Skin of body (tissue), 2 donors: ENCODE results near the gene FBN3. TPM values are rescaled to one million over a fixed set of nuclear protein-coding genes. Genes with fewer than 3 reads are reported as not detected.
"Not testable (repeated sequence)": the region's sequence is repeated elsewhere in the genome, so short reads cannot be mapped to it uniquely, and the experiment has no call there.

ENCODE experiments used
- DNase-seq: peaks from one replicate; lab custom pipeline; 2025; lab: John Stamatoyannopoulos, UW
- total RNA-seq: library from RNA; depleted of rRNA; stranded (reverse); fragments of >200 nt; gene quantifications from one replicate; pipeline ENCODE4 v1.2.3, GENCODE V29; 2014

FBN3 gene
- total RNA-seq, 1 donor from 2014 or later: 6.9 TPM

DNA sequence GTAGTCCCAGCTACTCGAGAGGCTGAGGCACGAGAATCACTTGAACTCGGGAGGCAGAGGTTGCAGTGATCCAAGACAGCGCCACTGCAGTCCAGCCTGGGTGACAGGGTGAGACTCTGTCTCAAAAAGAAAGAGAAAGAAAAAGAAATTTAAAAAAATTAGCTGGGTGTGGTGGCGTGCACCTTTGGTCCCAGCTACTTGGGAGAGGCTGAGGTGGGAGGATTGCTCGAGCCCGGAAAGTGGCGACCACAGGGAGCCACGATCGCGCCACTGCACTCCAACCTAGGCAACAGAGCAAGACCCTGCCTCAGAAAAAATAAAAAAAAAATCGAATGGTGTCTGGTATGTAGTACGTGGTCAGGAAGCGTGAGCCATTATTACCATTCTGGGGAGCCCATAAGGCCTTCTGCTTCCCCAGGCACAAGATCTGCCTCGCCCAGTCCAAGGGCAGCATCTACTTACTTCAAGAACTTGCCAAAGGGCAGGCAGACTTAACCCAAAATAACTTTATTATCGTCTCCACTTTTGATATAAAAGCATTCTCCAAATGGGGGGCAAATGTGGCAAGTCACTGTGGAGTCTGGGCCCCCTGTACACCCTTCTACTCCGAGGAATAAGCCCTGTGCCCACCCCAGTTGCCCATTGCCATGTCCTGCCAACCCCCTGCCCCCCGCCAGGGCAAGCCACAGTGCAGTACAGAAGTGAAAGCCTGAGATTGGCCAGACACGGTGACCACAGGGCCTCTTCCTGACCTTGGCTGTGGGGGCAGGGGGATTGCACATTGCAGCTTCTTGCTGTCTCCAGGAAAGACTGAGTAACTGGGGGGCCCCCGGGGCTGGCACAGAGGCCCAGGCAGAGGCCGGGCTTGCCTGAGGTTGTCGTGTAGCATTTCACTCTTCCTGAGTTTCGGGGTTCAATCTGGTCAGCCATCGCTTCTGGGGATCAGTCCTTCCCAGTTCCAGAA is 84.2 kb downstream of the FBN3 start:
- no peak for DNase-seq

DNA sequence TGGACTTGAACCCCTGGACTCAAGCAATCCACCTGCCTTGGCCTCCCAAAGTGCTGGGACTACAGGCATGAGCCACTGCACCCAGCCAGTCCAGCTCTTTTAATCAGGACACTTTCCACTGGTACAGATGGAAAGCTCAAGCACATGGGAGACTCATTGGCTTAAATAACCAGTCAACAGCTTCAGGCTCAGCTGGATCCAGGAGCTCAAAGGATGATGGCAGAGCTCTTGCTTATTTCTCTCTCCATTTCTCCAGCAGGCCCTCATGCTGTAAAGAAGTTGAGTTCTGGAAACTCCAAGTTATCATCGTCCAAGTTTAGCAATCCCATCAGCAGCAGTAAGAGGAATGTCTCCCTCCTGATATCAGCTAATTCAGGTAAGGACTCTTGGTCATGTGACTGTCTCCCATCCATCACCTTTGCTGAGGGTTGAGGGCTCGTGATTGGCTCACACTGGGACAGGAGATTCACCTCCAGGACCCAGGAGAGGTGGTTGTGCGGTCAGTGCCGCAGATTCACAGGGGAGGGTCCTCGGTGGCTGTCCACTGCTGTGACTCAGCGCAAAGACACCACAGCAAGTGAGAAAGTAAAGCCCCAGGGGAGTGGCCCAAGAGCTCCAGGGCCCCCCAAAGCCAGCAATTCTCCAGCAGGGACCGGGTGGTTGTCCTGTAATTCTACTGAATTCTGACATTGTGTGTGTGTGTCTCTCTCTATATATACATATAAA is 91.7 kb downstream of the FBN3 start:
- no peak for DNase-seq

DNA sequence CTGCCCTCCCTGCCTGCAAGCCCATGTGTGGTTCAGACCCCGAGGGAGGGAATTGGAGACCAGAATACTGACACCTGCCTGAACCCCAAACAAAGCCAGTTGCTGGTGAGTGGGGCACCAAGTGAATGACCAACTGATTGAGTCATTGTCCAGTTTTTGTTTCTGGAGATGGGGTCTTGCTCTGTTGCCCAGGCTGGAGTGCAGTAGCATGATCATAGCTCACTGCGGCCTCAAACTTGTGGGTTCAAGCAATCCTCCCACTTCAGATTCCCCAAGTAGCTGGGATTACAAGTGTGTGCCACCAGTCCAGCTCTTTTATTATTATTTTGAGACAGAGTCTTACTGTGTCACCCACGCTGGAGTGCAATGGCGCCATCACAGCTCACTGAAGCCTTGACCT is 92.9 kb downstream of the FBN3 start:
- no peak for DNase-seq

DNA sequence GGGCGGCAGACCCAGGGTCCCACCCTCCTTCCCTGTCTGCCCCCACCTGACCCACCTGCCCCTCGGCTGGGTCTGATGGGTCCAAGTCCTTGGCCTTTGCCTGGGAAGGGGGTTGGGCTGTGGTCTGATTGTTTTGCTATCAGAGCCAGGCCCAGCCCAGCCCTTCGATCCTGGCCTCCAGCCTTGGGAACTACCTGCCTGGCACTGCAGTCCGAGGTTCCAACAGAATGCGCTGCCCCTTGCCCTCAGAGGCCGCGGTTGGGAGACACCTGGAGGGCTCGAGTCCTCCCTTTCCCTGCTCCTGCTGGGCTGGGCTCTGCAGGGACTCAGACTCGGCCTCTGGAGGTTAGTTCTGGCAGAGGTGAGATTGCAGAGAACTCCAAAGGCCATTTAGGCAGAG is 95.2 kb downstream of the FBN3 start:
- DNase-seq: no peak

DNA sequence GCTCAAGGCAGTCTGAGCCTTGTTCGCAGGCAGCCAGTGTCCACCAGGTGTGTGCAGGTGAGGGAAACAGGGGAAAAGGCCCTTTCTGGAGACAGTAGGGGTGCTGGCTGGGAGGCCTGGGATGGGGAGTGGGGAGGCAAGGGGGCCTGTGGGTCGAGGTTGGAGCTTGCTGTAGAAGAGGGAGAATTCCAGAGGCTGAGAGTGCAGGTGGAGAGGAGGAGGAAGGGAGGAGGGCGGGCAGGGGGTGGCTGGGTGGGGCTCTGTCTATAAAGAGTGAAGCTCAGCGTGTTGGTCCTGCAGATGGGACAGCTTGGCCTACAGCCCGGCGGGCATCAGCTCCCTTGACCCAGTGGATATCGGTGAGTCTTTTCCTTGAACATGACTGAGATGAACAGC is 96.9 kb downstream of the FBN3 start, which contains the start of gene CCL25:
Gene CCL25 (plus strand): TSS at position 297 of the 396 bp plus-strand sequence. CDS start 290 bp downstream, outside the sequence.
- no peak for DNase-seq

DNA sequence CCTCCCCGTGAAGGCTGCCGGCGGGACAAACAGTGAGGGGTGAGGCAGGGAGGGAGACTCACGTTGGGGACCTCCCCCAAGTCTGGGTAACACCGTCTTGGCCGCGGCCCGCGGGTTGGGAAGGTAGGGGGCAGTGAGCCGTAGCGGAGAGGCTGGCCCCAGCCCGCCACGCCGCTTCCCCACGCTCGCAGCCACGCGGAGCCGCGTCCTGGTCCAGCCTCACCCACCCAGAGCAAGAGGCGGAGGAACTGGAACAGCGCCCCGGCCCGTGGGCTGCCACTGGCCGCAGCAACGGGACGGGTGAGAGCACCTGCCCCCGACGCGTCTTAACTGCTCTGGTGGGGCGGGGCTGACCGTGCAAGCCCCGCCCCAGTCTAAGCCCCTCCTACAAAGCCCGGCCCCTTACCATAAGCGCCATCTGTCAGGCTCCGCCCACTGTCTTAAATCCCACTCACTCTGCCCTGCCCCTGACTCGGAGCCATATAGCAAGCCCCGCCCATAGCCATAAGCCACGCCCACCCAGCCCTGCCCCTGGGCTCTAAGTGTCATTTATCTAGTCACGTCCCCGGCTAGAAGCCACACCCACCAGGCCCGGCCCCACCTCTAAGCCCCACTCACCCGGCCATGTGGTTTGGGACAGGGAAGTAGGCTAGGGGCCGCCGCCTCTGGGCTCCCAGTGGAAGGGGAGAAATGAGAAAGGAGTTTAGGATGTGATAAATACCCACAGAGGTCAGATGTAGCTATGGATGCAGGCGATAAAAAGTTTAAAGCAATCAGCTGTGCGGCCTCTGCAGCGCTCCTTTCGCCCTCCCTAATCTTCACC is 98.9 kb downstream of the FBN3 start:
- DNase-seq: peak; percentile 44

DNA sequence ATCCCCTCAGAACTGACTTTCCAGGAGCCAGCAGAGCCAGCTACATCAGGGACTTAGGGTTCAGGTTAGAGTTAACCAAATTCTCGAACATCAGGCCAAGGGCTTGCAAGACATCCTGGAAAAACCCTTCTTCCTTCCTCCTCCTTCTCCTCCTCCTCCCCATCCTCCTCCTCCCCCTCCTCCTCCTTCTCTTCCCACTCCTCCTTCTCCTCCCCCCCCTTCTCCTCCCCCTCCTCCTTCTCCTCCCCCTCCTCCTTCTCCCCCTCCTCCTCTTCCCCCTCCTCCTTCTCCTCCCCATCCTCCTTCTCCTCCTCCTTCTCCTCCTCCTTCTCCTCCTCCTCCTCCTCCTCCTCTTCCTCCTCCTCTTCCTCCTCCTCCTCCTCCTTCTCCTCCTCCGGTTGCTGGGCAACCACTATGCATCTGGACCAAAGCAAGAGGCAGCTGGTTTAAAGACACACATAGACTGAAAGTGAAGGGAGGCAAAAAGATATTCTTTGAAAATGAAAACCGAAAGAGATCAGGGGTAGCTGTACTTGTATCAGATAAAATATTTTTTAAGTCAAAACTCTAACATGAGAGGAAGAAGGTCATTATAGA is 102.7 kb downstream of the FBN3 start:
- no peak for DNase-seq

DNA sequence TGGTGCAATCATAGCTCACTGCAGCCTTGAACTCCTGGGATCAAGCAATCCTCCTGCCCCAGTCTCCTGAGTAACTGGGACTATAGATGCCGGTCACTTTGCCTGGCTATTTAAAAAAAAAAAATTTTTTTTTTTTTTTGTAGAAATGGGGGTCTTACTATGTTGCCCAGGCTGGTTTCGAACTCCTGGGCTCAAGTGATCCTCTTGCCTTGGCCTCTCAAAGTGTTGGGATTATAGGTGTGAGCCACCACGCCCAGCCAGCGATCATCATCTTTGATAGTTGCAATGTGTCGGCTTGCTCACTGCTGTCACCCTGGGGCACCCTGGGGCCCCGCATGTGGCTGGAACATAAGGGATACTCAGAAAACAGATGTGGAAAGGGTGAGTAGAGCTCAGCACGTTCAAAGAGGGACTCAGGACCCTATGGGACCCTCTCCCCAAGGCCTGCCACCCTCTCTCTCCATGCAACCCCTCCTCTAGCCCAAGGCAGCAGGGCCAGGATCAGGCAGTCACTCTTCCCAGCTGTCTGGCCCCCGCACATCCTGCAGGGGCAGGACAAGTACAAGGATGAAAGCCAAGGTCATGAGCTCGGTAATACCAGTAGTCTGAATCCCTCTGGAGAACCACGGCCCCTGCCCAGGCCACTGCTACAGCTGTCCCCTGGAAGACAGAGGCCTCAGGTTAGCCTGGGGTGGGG is 103.4 kb downstream of the FBN3 start:
- no peak for DNase-seq

DNA sequence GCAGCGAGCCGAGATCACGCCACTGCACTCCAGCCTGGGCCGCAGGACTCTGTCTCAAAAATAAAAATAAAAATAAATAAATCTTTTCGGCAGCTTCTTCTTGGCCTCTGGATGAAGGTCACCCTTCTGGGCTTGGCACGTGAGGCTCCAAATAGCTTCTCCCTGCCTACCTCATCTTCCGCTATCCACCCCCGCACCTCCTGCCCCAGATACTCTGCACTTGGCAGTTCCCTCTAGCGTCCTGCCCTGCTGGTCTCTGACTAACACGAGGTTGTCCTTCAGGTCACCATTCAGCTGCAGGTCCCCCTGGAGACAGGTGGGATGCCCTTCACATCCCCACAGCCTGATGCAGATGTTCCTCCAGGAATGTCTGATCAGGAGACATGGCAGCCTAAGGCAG is 105.4 kb downstream of the FBN3 start:
- no peak for DNase-seq

DNA sequence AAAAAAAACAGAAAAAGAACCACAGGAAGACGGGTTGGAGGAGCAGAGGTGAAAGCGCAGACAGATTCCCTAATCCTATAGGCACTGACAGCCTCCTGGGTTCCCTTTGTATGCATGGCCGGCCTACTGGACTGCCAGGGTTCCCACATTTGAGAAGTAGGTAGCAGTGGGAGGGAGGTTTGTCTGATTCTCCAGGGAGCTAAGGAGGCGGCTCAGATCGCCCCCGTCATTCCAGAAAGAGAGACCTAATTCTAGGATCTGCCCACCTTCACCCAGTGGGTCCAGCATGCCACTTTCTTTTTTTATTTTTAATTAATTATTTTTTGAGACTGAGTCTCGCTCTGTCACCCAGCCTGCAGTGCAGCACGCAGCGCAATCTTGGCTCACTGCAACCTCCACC is 106.5 kb downstream of the FBN3 start:
- no peak for DNase-seq

DNA sequence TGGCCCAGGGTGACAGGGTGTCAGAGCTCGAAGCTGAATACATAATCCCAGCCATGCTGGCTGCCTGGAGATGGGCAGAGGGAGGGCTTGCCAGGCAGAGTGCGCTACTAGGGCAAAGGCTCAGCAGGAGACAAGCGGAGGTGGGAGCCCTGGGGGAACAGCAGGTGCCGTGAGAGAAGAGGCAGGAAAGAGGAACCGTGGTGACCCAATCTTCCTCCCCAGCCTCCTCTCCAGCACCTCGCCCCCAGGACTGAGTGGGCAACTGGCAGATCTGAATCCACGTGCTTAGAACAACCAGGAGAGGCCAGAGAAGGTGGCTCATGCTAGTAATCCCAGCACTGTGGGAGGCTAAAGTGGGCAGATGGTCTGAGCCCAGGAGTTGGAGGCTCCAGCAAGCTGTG is 107.9 kb downstream of the FBN3 start:
- DNase-seq: no peak

DNA sequence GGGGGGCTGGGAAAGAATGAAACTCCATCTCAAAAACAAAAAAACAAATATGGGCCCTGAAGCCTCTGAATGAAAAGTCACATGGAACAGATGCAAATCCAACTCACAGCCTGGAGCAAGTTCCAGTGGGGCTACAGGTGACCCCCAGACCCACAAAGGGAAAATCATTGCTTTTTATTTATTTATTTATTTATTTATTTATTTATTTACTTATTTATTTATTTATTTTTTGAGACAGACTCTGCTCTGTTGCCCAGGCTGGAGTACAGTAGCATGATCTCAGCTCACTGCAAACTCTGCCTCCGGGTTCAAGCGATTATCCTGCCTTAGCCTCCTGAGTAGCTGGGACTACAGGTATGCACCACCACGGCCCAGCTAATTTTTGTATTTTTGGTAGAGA is 110.2 kb downstream of the FBN3 start:
- no peak for DNase-seq

DNA sequence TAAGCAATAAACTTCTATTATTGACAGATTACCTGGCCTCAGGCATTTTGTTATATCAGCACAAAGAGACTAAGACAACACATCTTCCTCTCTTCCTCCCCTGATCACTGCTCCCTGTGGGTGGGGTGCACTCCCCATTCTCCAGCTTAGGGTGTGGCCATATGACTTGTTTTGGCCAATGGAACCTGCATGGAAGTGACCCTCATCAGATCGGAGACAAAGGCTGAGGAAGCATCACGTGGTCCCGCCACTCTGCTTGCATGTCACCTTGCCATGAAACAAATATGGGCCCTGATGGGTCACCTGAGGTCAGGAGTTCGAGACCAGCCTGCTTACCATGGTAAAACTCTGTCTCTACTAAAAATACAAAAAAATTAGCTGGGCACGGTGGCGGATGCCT is 110.6 kb downstream of the FBN3 start:
- no peak for DNase-seq

DNA sequence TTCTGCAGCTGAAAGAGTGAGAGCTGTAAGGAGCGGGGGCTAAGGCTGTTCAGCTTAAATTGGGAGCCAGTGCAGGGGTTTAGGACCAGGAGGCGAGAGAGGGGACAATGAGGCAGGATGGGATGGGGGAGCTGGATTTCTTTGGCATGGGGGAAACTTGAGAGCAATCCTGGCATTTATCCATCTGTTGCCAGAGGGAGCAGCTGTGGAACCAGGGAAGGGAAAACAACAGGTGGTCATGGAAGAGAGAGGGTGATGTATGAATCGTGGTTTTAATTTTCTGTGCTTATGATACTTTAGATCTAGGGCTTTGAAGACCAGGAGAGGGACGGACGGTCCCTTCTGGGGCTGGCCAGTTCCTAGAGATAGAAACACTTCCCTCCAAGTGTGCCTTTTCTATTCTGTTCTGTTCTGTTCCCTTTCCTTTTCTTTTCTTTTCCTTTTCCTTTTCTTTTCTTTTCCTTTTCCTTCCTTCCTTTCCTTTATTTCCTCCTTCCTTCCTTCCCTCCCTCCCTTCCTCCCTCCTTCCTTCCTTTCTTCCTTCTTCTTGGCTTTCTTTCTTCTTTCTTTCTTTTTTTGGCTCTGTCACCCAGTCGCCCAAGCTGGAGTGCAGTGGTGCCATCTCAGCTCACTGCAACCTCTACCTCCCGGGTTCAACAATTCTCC is 112.8 kb downstream of the FBN3 start:
- peak; percentile 2 for DNase-seq

DNA sequence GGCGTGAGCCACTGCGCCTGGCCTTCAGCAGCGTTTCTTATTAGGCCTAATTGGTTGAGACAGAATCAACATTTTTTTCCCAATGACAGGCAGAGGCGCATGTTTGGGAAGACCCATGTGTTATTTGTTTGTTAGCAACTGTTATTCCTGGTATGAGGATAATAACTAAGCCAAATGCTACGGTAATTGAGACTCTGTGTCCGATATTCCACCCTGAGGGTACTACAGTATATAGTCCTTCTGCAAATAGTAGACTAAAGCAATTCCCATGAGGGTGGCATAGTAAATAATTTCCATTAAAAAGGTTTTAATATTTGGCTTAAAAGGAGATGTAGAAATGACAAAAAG is 115.2 kb downstream of the FBN3 start:
- peak; percentile 30 for DNase-seq

DNA sequence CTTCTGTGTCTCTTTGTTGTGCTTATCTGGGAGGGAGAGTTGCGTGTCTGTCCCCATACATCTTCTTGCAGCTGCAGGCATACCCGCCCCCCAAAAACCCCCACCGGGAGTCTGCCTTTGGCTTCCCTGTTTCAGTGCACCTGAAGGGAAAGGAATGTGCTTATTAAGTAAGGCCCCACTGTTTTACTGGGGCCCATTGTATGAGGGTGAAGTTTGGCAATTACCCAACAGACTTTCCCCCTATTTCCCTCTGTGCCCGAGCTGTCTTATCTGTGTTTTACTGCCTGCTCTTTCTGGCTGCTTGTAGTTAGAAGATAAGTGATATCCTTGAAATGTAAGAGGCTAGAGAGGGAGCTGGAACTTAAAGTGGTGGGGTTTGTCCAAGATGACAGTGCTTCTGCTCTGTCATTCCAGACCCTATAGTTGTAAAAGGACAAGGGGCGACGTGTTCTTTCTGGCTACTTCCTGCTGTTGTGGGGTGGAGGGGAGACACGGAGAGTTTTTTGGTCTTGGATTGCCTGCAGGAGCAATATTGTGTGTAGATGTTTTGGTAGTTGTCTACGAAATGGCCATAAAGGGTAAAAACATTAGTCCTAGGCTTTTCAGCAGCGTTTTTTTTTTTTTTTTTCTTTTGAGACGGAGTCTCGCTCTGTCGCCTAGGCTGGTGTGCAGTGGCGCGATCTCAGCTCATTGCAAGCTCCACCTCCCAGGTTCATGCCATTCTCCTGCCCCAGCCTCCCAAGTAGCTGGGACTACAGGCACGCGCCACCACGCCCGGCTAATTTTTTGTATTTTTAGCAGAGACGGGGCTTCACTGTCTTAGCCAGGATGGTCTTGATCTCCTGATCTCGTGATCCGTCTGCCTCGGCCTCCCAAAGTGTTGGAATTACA is 115.9 kb downstream of the FBN3 start:
- not testable (repeated sequence) for DNase-seq

DNA sequence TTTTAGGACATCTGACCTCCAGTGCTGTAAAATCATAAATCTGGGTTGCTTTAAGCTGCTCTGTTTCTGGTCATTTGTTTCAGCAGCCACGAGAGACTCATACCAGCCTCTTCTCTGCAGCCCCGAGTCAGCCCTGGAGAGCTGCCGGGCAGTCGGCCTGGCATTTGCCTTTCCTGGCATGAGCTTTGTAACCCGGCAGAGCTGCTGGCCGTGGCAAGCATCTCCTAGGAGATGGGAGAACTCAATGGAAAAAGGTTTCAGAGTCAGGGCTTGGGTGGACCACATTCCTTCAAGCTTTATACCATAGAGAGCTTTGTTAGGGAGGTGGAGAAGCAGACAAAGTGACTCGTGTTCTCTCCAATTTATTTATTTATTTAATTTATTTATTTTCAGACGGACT is 118.4 kb downstream of the FBN3 start:
- no peak for DNase-seq

DNA sequence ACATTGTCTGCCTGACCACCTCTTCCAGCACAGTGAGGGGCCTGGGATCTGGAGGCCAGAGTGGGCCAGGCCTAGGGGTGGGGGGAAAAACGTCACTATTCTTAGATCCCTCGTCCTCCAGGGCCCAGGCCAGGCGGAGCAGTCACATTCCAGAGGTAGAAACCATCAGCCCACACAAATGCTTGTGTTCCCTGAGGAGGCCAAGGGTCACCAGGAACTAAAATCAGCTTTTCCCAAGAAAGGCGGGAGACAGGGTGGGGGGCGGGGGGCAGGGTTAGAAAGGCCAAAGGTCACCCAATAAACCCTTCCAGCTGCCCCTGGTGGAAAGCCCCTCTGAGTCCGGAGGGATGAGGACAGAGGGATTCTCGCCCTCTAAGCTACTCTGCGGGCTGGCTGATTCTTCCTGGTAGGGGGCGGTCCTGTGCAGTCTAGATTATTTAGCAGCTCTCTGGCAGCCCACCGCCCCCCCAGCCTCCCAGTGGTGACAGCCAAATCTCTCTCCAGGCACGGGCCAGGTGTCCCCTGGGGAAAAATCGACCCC is 120.4 kb downstream of the FBN3 start:
- DNase-seq: no peak

DNA sequence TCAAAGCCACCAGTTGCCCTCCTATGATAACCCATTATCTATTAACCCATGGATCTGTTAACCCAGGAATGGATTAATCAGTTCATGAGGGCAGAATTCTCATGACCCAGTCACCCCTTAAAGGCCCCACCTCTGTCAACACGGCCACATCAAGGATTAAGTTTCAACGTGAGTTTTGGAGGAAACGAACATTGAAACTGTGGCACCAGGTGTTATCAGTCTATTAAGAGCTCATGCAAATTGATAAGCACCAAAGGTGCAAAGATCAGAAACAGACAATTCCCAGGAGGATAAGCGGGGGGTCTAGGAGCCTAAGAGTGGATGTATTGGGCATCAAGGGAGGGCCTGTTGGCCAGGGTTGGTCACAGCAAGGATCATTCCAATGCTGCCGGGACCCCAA is 124.1 kb downstream of the FBN3 start:
- DNase-seq: no peak
